B cell (primary cell): Measurements from ENCODE around the gene NTN3. TPM values are rescaled to one million over a fixed set of nuclear protein-coding genes. Genes with fewer than 3 reads are reported as not detected.

ENCODE experiments used
- ATAC-seq: fragments of 200-7000 bp; cut with Tn5 transposase; one replicate; pipeline ENCODE4 v1.10.0; 2021; ENCODE audit warnings: low read depth, mild to moderate bottlenecking, moderate number of reproducible peaks, moderate library complexity
- CTCF ChIA-PET: fragments of 350-600 bp; sonication (Branson Sonifier 250); formaldehyde crosslinking; loops from one replicate; lab custom pipeline; 2021; ENCODE audit warnings: antibody characterized with exemption, inconsistent platforms; lab: Charles Lee
- POLR2A ChIA-PET: fragments of 350-600 bp; sonication (Branson Sonifier 250); formaldehyde crosslinking; loops from one replicate; lab custom pipeline; 2021; ENCODE audit warnings: antibody characterized with exemption; lab: Charles Lee
- DNase-seq: peaks from one replicate; pipeline ENCODE4 v3.0.0; 2013
- H2AFZ ChIP-seq: 2 replicates; pipeline ENCODE4 v1.6.1; 2012; ENCODE audit warnings: mild to moderate bottlenecking, low read depth, low read length; ENCODE audit not compliant: insufficient read depth, poor library complexity, severe bottlenecking
- H3K27ac ChIP-seq, 2 donors: 1 replicate in 1 of 2; 2 replicates in 1 of 2; pipeline ENCODE4 v1.5.1; 2012 to 2013; ENCODE audit warnings: low read length in 2 of 2, mild to moderate bottlenecking in 2 of 2, moderate library complexity in 1 of 2
- H3K27me3 ChIP-seq, 4 experiments: fragments of 200-600 bp in 1 of 4; sonication (generic) in 1 of 4; replicated peaks in 1 of 4; 1 replicate in 2 of 4; 2 replicates in 2 of 4; pipeline versions ENCODE4 v1.6.1 to v1.7.0; 2013 to 2016; ENCODE audit warnings: low read length in 3 of 4, mild to moderate bottlenecking in 2 of 4, mixed read lengths in 1 of 4, moderate library complexity in 1 of 4; ENCODE audit not compliant: insufficient read depth in 4 of 4, control insufficient read depth in 3 of 4; ENCODE audit errors: control extremely low read depth in 1 of 4
- H3K36me3 ChIP-seq, 2 experiments: replicated peaks in 1 of 2; 1 replicate in 1 of 2; 2 replicates in 1 of 2; pipeline versions ENCODE4 v1.6.1 to v1.7.1; 2013; ENCODE audit warnings: low read length in 1 of 2; ENCODE audit not compliant: insufficient read depth in 2 of 2, control insufficient read depth in 1 of 2; ENCODE audit errors: control extremely low read depth in 1 of 2, extremely low read depth in 1 of 2
- H3K4me1 ChIP-seq, 2 donors: fragments of 200-600 bp in 1 of 2; sonication (generic) in 1 of 2; 1 replicate in 1 of 2; 2 replicates in 1 of 2; pipeline versions ENCODE4 v1.5.1 to v1.6.1; 2013 to 2017; ENCODE audit warnings: low read length in 2 of 2; ENCODE audit not compliant: control insufficient read depth in 2 of 2, insufficient read depth in 2 of 2
- H3K4me2 ChIP-seq: replicated peaks from 2 replicates; pipeline ENCODE3; 2012; ENCODE audit warnings: mild to moderate bottlenecking, low read depth, low read length; ENCODE audit not compliant: poor library complexity, severe bottlenecking
- H3K4me3 ChIP-seq, 5 experiments: fragments of 200-600 bp in 1 of 5; sonication (generic) in 1 of 5; 1 replicate in 3 of 5; 2 replicates in 2 of 5; pipeline versions ENCODE4 v1.5.1 to v1.7.0; 2011 to 2016; ENCODE audit warnings: low read length in 4 of 5, mild to moderate bottlenecking in 4 of 5, low read depth in 2 of 5, control low read depth in 1 of 5, moderate library complexity in 1 of 5; ENCODE audit not compliant: insufficient read depth in 1 of 5; ENCODE audit errors: control extremely low read depth in 1 of 5, extremely low read depth in 1 of 5
- H3K79me2 ChIP-seq: fragments of 200-600 bp; sonication (generic); one replicate; pipeline ENCODE4 v1.6.0; 2016; ENCODE audit warnings: low read length; ENCODE audit not compliant: control insufficient read depth, insufficient read depth
- H3K9ac ChIP-seq: fragments of 200-600 bp; sonication (generic); 2 replicates; pipeline ENCODE4 v1.6.1; 2017; ENCODE audit warnings: mild to moderate bottlenecking, low read length, moderate library complexity
- H3K9me3 ChIP-seq, 3 donors: one replicate each; pipeline versions ENCODE4 v1.6.1 to v1.7.1; 2013; ENCODE audit warnings: low read length in 2 of 3; ENCODE audit not compliant: control insufficient read depth in 2 of 3, insufficient read depth in 1 of 3; ENCODE audit errors: control extremely low read depth in 1 of 3
- H4K20me1 ChIP-seq: 2 replicates; pipeline ENCODE4 v1.6.0; 2012; ENCODE audit warnings: mild to moderate bottlenecking, low read length; ENCODE audit not compliant: insufficient read depth, control insufficient read depth, poor library complexity, severe bottlenecking
- H3K27ac Mint-ChIP-seq: one replicate; pipeline ENCODE4 v1.8.0; 2021; ENCODE audit warnings: mixed read lengths
- H3K27me3 Mint-ChIP-seq: one replicate; pipeline ENCODE4 v1.8.0; 2021; ENCODE audit warnings: mixed read lengths
- H3K4me1 Mint-ChIP-seq: one replicate; pipeline ENCODE4 v1.8.0; 2021; ENCODE audit warnings: mixed read lengths
- H3K4me3 Mint-ChIP-seq: one replicate; pipeline ENCODE4 v1.8.0; 2021; ENCODE audit warnings: mixed read lengths
- H3K9me3 Mint-ChIP-seq: one replicate; pipeline ENCODE4 v1.8.0; 2022; ENCODE audit warnings: mixed read lengths; ENCODE audit not compliant: insufficient read depth
- CTCF ChIP-seq: fragments of 200-600 bp; IDR thresholded peaks from one replicate; pipeline ENCODE4 v1.8.0; 2022; ENCODE audit warnings: antibody characterized with exemption, mild to moderate bottlenecking
- EZH2 ChIP-seq: IDR thresholded peaks from 2 replicates; pipeline ENCODE4 v1.6.1; 2012; ENCODE audit warnings: borderline replicate concordance, low read depth, mild to moderate bottlenecking, moderate library complexity, low read length; ENCODE audit not compliant: insufficient read depth, poor library complexity, severe bottlenecking
- WGBS: methylation state at CpG from one replicate; pipeline ENCODE4 v1.1.5; 2013; ENCODE audit warnings: missing lambda C conversion rate; ENCODE audit not compliant: insufficient coverage; 5-methylcytosine and 5-hydroxymethylcytosine counted together
- intact Hi-C: fragments of 100-400 bp; cut with micrococcal nuclease; formaldehyde crosslinking; loops from one replicate; pipeline ENCODE4 v1.10.0; 2022
- polyA plus RNA-seq: library from polyadenylated mRNA; depleted of rRNA; stranded (reverse); fragments of >200 nt; gene quantifications from 2 replicates; pipeline ENCODE4 v1.2.3, GENCODE V29; 2012
- total RNA-seq, 2 donors: library from RNA; stranded (reverse); fragments of 120-200 nt in 1 of 2; gene quantifications; 1 replicate in 1 of 2; 2 replicates in 1 of 2; pipeline versions ENCODE4 v1.2.3 to v1.2.4, GENCODE V29; 2013 to 2022

The NTN3 gene
- total and polyA plus RNA-seq, 2 donors (not counting 1 experiment from before 2014, with no cell fraction given), result not detected

- Histone ChIP-seq H3K27ac (no peak overlapping the region), H3K9ac (no peak overlapping the region), H2AFZ (no peak overlapping the region), H3K36me3 (peaks cover 0 to 24% of the 10 kb centered on the region in 2 experiments), H3K4me2 (no peak overlapping the region), H3K9me3 (peaks cover 0 to 2% (median 0%) of the 10 kb centered on the region in 3 donors), H4K20me1 (no peaks in the 10 kb centered on the region), H3K27me3 (no peaks in the 10 kb centered on the region), H3K4me1 (no peaks in the 10 kb centered on the region), H3K79me2 (peaks cover 7% of the 10 kb centered on the region), H3K4me3 (no peak overlapping the region)
- intact Hi-C loops, result no loop called here
- H3K27me3 Mint-ChIP-seq, result no peaks in the 10 kb centered on the region
- no peak overlapping the region for H3K4me3 Mint-ChIP-seq
- no peaks in the 10 kb centered on the region for H3K9me3 Mint-ChIP-seq
- TF ChIP-seq CTCF (no peak), EZH2 (no peak)
- no peak overlapping the region for H3K27ac Mint-ChIP-seq
- POLR2A ChIA-PET, result interaction anchor here (0.6 kb wide), 1 partner anchor 21 kb away, joined by 5 read pairs; no protein-coding TSS in a partner anchor
- H3K4me1 Mint-ChIP-seq, result no peaks in the 10 kb centered on the region
- CTCF ChIA-PET, result no interaction called here
- ATAC-seq, result no peak
- DNase-seq, result no peak
- WGBS, result 98% methylated on average over 8 of the region's 8 CpGs
These were observed 18.4 kb upstream of the NTN3 start for GRCh38 chr16:2452650-2453049.

GRCh38 chr16:2455081-2455845, 15.8 kb upstream of the NTN3 start:
- CTCF ChIA-PET, result no interaction called here
- Histone ChIP-seq H3K27me3 (no peaks in the 10 kb centered on the region), H3K9ac (no peak overlapping the region), H3K4me3 (no peak overlapping the region), H3K9me3 (peaks cover 0 to 2% (median 0%) of the 10 kb centered on the region in 3 donors), H2AFZ (no peak overlapping the region), H3K4me2 (no peak overlapping the region), H3K27ac (no peak overlapping the region), H3K79me2 (no peaks in the 10 kb centered on the region), H3K4me1 (peaks cover 7 to 10% of the 10 kb centered on the region in 2 donors), H3K36me3 (peaks cover 0 to 12% of the 10 kb centered on the region in 2 experiments), H4K20me1 (no peaks in the 10 kb centered on the region)
- Mint-ChIP-seq H3K4me3 (no peak overlapping the region), H3K4me1 (peaks cover 6% of the 10 kb centered on the region), H3K9me3 (no peaks in the 10 kb centered on the region), H3K27me3 (no peaks in the 10 kb centered on the region), H3K27ac (no peak overlapping the region)
- no peak for TF ChIP-seq CTCF
- TF ChIP-seq EZH2, result no peak
- intact Hi-C loops, result no loop called here
- POLR2A ChIA-PET, result no interaction called here
- ATAC-seq (no peak), DNase-seq (no peak)
- 98% methylated on average over 25 of the region's 28 CpGs for WGBS
